Aorta (tissue), 5 donors: ENCODE measurements around the gene BACH2. TPM values are rescaled to one million over a fixed set of nuclear protein-coding genes. Genes with fewer than 3 reads are reported as not detected.

Experiments used
- ATAC-seq: fragments of 200-7000 bp; cut with Tn5 transposase; one replicate; pipeline ENCODE4 v1.9.1; 2022; ENCODE audit warnings: moderate library complexity; ENCODE audit not compliant: low FRiP score
- DNase-seq, 2 donors: peaks; one replicate each; pipeline ENCODE4 v3.0.0-alpha.2; 2020
- H3K27ac ChIP-seq, 2 donors: one replicate each; pipeline ENCODE4 v1.5.1; 2013; ENCODE audit warnings: low read length in 2 of 2, mild to moderate bottlenecking in 2 of 2, moderate library complexity in 2 of 2, control low read depth in 1 of 2, inconsistent platforms in 1 of 2, low read depth in 1 of 2
- H3K27me3 ChIP-seq, 2 donors: one replicate each; pipeline ENCODE4 v1.6.1; 2013; ENCODE audit warnings: control low read depth in 1 of 2, low read length in 1 of 2, mild to moderate bottlenecking in 1 of 2, moderate library complexity in 1 of 2; ENCODE audit not compliant: insufficient read depth in 2 of 2, control insufficient read depth in 1 of 2
- H3K36me3 ChIP-seq, 2 donors: one replicate each; pipeline ENCODE4 v1.6.1; 2013; ENCODE audit warnings: control low read depth in 1 of 2, low read length in 1 of 2, mild to moderate bottlenecking in 1 of 2; ENCODE audit not compliant: insufficient read depth in 2 of 2, control insufficient read depth in 1 of 2
- H3K4me1 ChIP-seq, 2 donors: one replicate each; pipeline ENCODE4 v1.6.1; 2013; ENCODE audit warnings: low read length in 2 of 2, control low read depth in 1 of 2, mild to moderate bottlenecking in 1 of 2, moderate library complexity in 1 of 2; ENCODE audit not compliant: insufficient read depth in 2 of 2, control insufficient read depth in 1 of 2
- H3K4me3 ChIP-seq, 2 donors: one replicate each; pipeline ENCODE4 v1.5.1; 2013; ENCODE audit warnings: low read length in 2 of 2, control low read depth in 1 of 2, mild to moderate bottlenecking in 1 of 2
- H3K9me3 ChIP-seq: one replicate; pipeline ENCODE4 v1.6.1; 2013; ENCODE audit warnings: mild to moderate bottlenecking, low read length; ENCODE audit not compliant: control insufficient read depth
- WGBS, 2 donors: extraction: QIAGEN DNeasy Blood & Tissue Kit; methylation state at CpG; one replicate each; pipeline ENCODE4 v1.1.7; 2013; 5-methylcytosine and 5-hydroxymethylcytosine counted together
- intact Hi-C, 2 donors: fragments of 100-400 bp; cut with DNase I; formaldehyde crosslinking; loops; one replicate each; pipeline versions ENCODE4 v1.14.2 to v1.15.0; 2022
- polyA plus RNA-seq, 2 donors: library from polyadenylated mRNA; stranded (reverse); fragments of 200-250 nt; gene quantifications; one replicate each; pipeline ENCODE4 v1.2.3, GENCODE V29; 2013
- total RNA-seq, 2 donors: library from RNA; stranded (reverse); fragmentation: NEBNext Ultra II Directional; extraction: Animal tissue kit (Norgen Biotek cat#: 25700); gene quantifications; one replicate each; pipeline ENCODE4 v1.2.1, GENCODE V29; 2021
- donor health status: healthy with polysubstance abuse.
- donor health status: Bipolar disorder and iron deficiency.
- donor health status: DM: no; HTN: no; CAD: no.
- donor health status: DM: no; HTN: no; CAD: no.
- donor health status: DM: yes; HTN: yes; CAD: no.

The BACH2 gene
- total and polyA plus RNA-seq, 4 donors = 0.36 to 22.2 (median 6.1) TPM

DNA sequence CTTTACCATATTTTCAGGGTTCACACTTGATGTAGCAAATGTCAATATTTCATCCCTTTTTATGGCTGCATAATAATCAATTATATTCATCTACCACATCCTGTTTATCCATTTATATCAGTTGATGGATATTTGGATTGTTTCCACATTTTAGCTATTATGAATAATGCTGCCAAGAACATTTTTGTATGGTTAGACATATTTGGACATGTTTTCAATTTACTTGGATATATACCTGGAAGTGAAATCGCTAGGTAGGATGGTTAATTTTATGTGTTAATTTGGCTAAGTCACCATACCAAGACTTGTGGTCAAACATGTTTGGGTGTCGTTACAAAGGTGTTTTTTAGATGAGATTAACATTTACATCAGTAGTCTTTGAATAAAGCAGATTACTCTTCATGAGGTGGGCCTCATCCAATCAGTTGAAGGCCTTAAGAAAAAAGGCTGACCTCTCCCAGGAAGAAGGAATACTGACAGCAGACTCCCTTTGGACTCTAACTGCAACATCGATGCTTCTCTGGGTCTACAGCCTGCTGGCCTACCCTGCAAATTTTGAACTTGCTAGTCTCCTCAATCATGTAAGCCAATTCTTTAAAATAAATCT lies 196.5 kb downstream of the BACH2 start:
- no peak for ATAC-seq
- H3K4me3 ChIP-seq = no peak overlapping the region
- H3K4me1 ChIP-seq = peaks cover 6 to 13% of the 10 kb centered on the region in 2 donors
- 79% methylated on average over 3 of the region's 3 CpGs for WGBS, 2 donors
- H3K9me3 ChIP-seq = no peaks in the 10 kb centered on the region
- no peaks in the 10 kb centered on the region for H3K36me3 ChIP-seq
- DNase-seq = no peak
- no peaks in the 10 kb centered on the region for H3K27me3 ChIP-seq
- no peak overlapping the region for H3K27ac ChIP-seq
- intact Hi-C loops = no loop called here

DNA sequence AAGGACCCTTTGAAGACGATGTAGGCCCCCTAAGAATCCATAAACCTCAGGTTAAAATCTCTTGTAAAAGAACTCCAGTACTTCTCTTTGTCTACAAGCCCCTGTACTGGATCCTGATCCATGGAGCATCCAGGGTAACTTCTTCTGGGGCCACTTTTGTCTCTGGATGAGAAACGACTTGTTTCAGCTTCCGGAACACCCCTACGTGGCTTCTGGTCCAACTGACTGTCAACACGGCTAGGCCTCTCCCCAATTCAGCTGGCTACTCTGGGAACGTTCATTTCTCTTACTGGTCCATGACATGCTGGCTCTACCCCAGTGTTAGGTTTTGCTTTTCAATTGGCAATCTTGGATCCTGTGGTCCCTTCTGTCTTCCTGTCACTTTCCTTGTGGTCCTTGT lies 198.0 kb downstream of the BACH2 start:
- DNase-seq = no peak
- peak overlapping the region; percentile 81 to 96 for H3K27ac ChIP-seq
- H3K4me3 ChIP-seq = no peak overlapping the region
- 2 to 5% methylated on average over 6 of the region's 6 CpGs for WGBS, 2 donors
- ATAC-seq = peak; percentile 55
- intact Hi-C loops = loop anchor here (1.0 to 10.0 kb wide), 11 partner anchors 79 to 376 kb away; partner anchors contain the start of gene BACH2 (in 2 of the 2)
- H3K27me3 ChIP-seq = no peaks in the 10 kb centered on the region
- H3K9me3 ChIP-seq = no peaks in the 10 kb centered on the region
- no peaks in the 10 kb centered on the region for H3K36me3 ChIP-seq
- H3K4me1 ChIP-seq = peaks cover 6 to 13% of the 10 kb centered on the region in 2 donors

- DNase-seq (peak; percentile 76 to 86), ATAC-seq (peak; percentile 92)
- Histone ChIP-seq H3K27ac (peak overlapping the region in 1 of 2 donors; percentile 86), H3K4me1 (peaks cover 6 to 13% of the 10 kb centered on the region in 2 donors), H3K36me3 (no peaks in the 10 kb centered on the region), H3K4me3 (no peak overlapping the region), H3K27me3 (no peaks in the 10 kb centered on the region), H3K9me3 (no peaks in the 10 kb centered on the region)
- intact Hi-C loops = loop anchor here (1.0 to 10.0 kb wide), 11 partner anchors 79 to 377 kb away; partner anchors contain the start of gene BACH2 (in 2 of the 2)
- 0 to 5% methylated on average over 4 of the region's 4 CpGs for WGBS, 2 donors
Measured at GRCh38 chr6:90098001-90098531, 198.6 kb downstream of the BACH2 start.

GRCh38 chr6:90097356-90097755 lies 199.3 kb downstream of the BACH2 start:
- ATAC-seq = peak; percentile 3
- Histone ChIP-seq H3K27ac (peak overlapping the region; percentile 86 to 98), H3K4me3 (no peak overlapping the region), H3K27me3 (no peaks in the 10 kb centered on the region), H3K4me1 (peaks cover 6 to 13% of the 10 kb centered on the region in 2 donors), H3K36me3 (no peaks in the 10 kb centered on the region), H3K9me3 (no peaks in the 10 kb centered on the region)
- DNase-seq = no peak
- intact Hi-C loops = loop anchor here (5.0 to 10.0 kb wide), 9 partner anchors 80 to 377 kb away; partner anchors contain the start of gene BACH2 (in 2 of the 2)
- WGBS, 2 donors = 21 to 26% methylated on average over 7 of the region's 7 CpGs

GRCh38 chr6:90096818-90097217 lies 199.8 kb downstream of the BACH2 start:
- DNase-seq (no peak), ATAC-seq (no peak)
- peak overlapping the region; percentile 86 to 98 for H3K27ac ChIP-seq
- no peaks in the 10 kb centered on the region for H3K36me3 ChIP-seq
- H3K27me3 ChIP-seq = no peaks in the 10 kb centered on the region
- intact Hi-C loops = loop anchor here (5.0 to 10.0 kb wide), 9 partner anchors 80 to 378 kb away; partner anchors contain the start of gene BACH2 (in 2 of the 2)
- H3K9me3 ChIP-seq = no peaks in the 10 kb centered on the region
- H3K4me3 ChIP-seq = no peak overlapping the region
- H3K4me1 ChIP-seq = peaks cover 6 to 13% of the 10 kb centered on the region in 2 donors
- WGBS, 2 donors = 84 to 85% methylated on average over 4 of the region's 4 CpGs

DNA sequence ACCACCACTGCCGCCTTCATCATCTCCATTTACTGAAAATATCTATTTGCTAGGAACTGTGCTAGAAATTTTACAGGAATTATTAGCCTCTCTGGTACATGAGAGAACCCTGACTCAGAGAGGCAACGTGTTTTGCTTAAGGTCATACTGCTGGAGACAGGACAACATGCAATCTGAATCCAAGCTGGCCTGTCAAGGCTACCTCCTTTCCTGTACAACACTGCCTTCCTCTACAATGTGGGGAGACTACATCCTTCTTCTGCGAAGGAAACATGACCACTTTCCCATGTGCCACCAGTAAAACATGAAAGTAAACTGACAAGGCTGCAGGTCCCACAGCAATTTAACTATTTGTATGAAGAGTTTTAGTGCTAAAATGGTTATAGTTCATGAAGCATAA lies 200.9 kb downstream of the BACH2 start:
- H3K4me3 ChIP-seq = no peak overlapping the region
- H3K36me3 ChIP-seq = no peaks in the 10 kb centered on the region
- no peak for ATAC-seq
- DNase-seq = no peak
- no peaks in the 10 kb centered on the region for H3K27me3 ChIP-seq
- WGBS, 2 donors = 44 to 52% methylated on average over 3 of the region's 3 CpGs
- intact Hi-C loops = loop anchor here (5.0 to 10.0 kb wide), 9 partner anchors 82 to 379 kb away; partner anchors contain the start of gene BACH2 (in 2 of the 2)
- peaks cover 6 to 13% of the 10 kb centered on the region in 2 donors for H3K4me1 ChIP-seq
- no peaks in the 10 kb centered on the region for H3K9me3 ChIP-seq
- H3K27ac ChIP-seq = no peak overlapping the region

- ATAC-seq = no peak
- 89 to 90% methylated on average over 2 of the region's 2 CpGs for WGBS, 2 donors
- no peaks in the 10 kb centered on the region for H3K9me3 ChIP-seq
- DNase-seq = no peak
- peaks cover 6 to 13% of the 10 kb centered on the region in 2 donors for H3K4me1 ChIP-seq
- H3K27me3 ChIP-seq = no peaks in the 10 kb centered on the region
- no peaks in the 10 kb centered on the region for H3K36me3 ChIP-seq
- H3K4me3 ChIP-seq = no peak overlapping the region
- intact Hi-C loops = loop anchor here (5.0 to 10.0 kb wide), 9 partner anchors 82 to 380 kb away; partner anchors contain the start of gene BACH2 (in 2 of the 2)
- no peak overlapping the region for H3K27ac ChIP-seq
Measured at GRCh38 chr6:90095145-90095544, 201.5 kb downstream of the BACH2 start.

- Histone ChIP-seq H3K9me3 (no peaks in the 10 kb centered on the region), H3K4me3 (no peak overlapping the region), H3K4me1 (peaks cover 5 to 6% of the 10 kb centered on the region in 2 donors), H3K27ac (no peak overlapping the region), H3K27me3 (no peaks in the 10 kb centered on the region), H3K36me3 (no peaks in the 10 kb centered on the region)
- DNase-seq (no peak), ATAC-seq (no peak)
- intact Hi-C loops = loop anchor here (10.0 kb wide), 2 partner anchors 119 to 381 kb away; no protein-coding TSS in a partner anchor
- 96 to 100% methylated on average over 3 of the region's 3 CpGs for WGBS, 2 donors
Measured at GRCh38 chr6:90093558-90094073, 203.0 kb downstream of the BACH2 start.
